Cardiac muscle cell (in vitro differentiated cells and primary cell): ENCODE measurements around the gene CFAP20DC. TPM values are rescaled to one million over a fixed set of nuclear protein-coding genes. Genes with fewer than 3 reads are reported as not detected.
"Not testable (repeated sequence)": the region's sequence is repeated elsewhere in the genome, so short reads cannot be mapped to it uniquely, and the experiment has no call there.

Source experiments
- DNase-seq, 2 donors: peaks; one replicate each; pipeline versions ENCODE4 v3.0.0 to v3.0.0-alpha.2; 2010 to 2017; ENCODE audit warnings: low read depth in 1 of 2, low spot score in 1 of 2
- H3K27ac ChIP-seq: fragments of 200-600 bp; sonication (generic); 2 replicates; pipeline ENCODE4 v1.5.1; 2016
- H3K27me3 ChIP-seq: fragments of 200-600 bp; sonication (generic); 2 replicates; pipeline ENCODE4 v1.6.0; 2016; ENCODE audit warnings: control low read depth
- H3K36me3 ChIP-seq: fragments of 200-600 bp; sonication (generic); 2 replicates; pipeline ENCODE4 v1.5.1; 2016; ENCODE audit warnings: control low read depth
- H3K4me1 ChIP-seq: fragments of 200-600 bp; sonication (generic); 2 replicates; pipeline ENCODE4 v1.8.1; 2017; ENCODE audit warnings: low read depth, mild to moderate bottlenecking, mixed run types
- H3K4me3 ChIP-seq: fragments of 200-600 bp; sonication (generic); 2 replicates; pipeline ENCODE4 v1.5.1; 2016; ENCODE audit warnings: mild to moderate bottlenecking
- H3K9me3 ChIP-seq: fragments of 200-600 bp; sonication (generic); 2 replicates; pipeline ENCODE4 v1.5.1; 2017; ENCODE audit warnings: low read depth, mild to moderate bottlenecking, control low read depth
- polyA plus RNA-seq: library from polyadenylated mRNA; unstranded; fragments of >200 nt; fragmentation: Nextera tagmentation; extraction: Ambion mirVana; gene quantifications from 2 replicates; pipeline ENCODE4 v1.2.1, GENCODE V29; 2016
- total RNA-seq: library from RNA; depleted of rRNA; stranded (reverse); fragments of >200 nt; gene quantifications from 2 replicates; pipeline ENCODE4 v1.2.3, GENCODE V29; 2016
- TF ChIP-seq, protein P1 (sequence below): IDR thresholded peaks from 2 replicates; pipeline ENCODE4 v1.5.1; 2012; ENCODE audit warnings: low read depth, mild to moderate bottlenecking, low read length

Gene CFAP20DC
- total and polyA plus RNA-seq, 2 experiments from 2014 or later: 0.53 to 1.3 TPM

DNA sequence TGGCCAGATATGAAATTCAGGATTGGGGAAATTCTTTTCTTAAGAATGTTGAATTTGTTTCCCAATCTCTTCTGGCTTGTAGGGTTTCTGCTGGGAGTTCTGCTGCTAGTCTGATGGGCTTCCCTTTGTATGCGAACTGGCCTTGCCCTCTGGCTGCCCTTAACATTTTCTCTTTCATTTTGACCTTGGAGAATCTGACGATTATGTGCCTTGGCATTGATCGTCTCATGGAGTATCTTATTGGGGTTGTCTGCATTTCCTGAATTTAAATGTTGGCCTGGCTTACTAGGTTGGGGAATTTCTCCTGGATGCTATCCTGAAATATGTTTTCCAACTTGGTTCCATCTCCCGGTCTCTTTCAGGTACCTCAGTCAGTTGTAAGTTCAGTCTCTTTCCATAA is 152.2 kb downstream of the CFAP20DC start:
- Histone ChIP-seq H3K36me3 (no peaks in the 10 kb centered on the region), H3K27ac (no peak overlapping the region), H3K4me3 (no peak overlapping the region), H3K27me3 (no peaks in the 10 kb centered on the region), H3K4me1 (peaks cover 8% of the 10 kb centered on the region), H3K9me3 (no peaks in the 10 kb centered on the region)
- DNase-seq: no peak
- TF ChIP-seq, protein P1, sequence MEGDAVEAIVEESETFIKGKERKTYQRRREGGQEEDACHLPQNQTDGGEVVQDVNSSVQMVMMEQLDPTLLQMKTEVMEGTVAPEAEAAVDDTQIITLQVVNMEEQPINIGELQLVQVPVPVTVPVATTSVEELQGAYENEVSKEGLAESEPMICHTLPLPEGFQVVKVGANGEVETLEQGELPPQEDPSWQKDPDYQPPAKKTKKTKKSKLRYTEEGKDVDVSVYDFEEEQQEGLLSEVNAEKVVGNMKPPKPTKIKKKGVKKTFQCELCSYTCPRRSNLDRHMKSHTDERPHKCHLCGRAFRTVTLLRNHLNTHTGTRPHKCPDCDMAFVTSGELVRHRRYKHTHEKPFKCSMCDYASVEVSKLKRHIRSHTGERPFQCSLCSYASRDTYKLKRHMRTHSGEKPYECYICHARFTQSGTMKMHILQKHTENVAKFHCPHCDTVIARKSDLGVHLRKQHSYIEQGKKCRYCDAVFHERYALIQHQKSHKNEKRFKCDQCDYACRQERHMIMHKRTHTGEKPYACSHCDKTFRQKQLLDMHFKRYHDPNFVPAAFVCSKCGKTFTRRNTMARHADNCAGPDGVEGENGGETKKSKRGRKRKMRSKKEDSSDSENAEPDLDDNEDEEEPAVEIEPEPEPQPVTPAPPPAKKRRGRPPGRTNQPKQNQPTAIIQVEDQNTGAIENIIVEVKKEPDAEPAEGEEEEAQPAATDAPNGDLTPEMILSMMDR: no peak

DNA sequence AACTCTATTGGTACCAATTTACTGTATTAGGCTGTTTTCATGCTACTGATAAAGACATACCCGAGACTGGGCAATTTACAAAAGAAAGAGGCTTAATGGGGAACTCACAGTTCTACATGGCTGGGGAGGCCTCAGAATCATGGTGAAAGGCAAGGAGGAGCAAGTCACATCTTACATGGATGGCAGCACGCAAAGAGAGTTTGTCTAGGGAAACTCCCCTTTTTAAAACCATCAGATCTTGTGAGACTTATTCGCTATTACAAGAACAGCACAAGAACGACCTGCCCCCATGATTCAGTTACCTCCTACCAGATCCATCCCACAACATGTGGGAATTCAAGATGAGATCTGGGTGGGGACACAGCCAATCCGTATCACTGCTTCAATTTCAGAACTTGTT is 154.1 kb downstream of the CFAP20DC start:
- not testable (repeated sequence) for H3K27me3 ChIP-seq, H3K9me3 ChIP-seq, H3K4me3 ChIP-seq, H3K36me3 ChIP-seq, H3K4me1 ChIP-seq, DNase-seq, H3K27ac ChIP-seq

DNA sequence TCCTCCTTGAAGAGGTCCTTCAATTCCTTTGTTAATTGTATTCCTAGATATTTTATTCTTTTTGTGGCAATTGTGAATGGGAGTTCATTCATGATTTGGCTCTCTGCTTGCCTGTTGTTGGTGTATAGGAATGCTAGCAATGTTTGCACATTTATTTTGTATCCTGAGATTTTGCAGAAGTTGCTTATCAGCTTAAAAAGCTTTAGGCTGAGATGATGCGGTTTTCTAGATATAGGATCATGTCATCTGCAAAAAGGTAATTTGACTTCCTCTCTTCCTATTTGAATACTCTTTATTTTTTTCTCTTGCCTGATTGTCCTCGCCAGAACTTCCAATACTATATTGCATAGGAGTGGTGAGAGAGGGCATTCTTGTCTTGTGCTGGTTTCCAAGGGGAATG is 157.3 kb downstream of the CFAP20DC start:
- not testable (repeated sequence) for H3K9me3 ChIP-seq

DNA sequence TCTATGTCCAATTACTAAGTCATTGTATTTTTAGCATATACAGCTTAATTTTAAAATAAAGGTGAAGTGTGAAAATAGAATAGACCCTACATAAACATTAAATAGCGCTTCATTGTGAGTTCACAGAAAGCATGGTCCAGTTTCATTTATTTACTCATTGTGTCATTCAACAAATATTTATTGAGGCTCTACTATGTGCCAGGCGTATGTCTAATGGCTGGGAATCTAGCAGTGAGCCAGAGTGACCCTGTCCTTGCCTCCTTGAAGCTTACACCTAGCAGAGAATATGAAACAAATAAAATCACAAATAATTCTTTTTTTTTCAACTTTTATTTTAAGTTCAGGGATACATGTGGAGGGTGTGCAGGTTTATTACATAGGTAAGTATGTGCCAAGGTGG is 161.7 kb downstream of the CFAP20DC start:
- Histone ChIP-seq H3K4me3 (no peak overlapping the region), H3K9me3 (no peaks in the 10 kb centered on the region), H3K27me3 (no peaks in the 10 kb centered on the region), H3K36me3 (no peaks in the 10 kb centered on the region), H3K4me1 (no peaks in the 10 kb centered on the region), H3K27ac (no peak overlapping the region)
- TF ChIP-seq, protein P1: no peak
- no peak for DNase-seq

More for the DNA sequence above, 157.3 kb downstream of the CFAP20DC start:
- H3K4me1 ChIP-seq, H3K36me3 ChIP-seq, H3K27me3 ChIP-seq, H3K4me3 ChIP-seq, DNase-seq, H3K27ac ChIP-seq: not testable (repeated sequence)

DNA sequence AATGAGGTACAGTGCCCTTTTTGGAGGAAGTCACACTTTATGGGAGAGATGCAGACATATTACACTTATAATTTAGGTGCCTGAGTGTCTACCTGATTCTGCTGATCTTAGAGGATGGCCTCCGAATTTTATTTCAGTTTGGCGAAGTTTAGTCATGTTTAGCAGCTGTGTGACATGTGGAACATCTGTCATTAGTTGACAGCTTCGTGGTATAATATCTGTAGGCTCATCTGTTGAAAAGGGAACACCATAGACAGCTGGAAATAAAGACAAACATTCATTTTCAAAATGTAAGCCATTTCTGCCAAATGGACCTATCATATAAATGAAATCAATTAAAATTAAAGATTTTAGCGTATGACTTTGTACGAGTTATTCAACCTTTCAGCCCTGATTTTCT is 165.4 kb downstream of the CFAP20DC start:
- TF ChIP-seq, protein P1: no peak
- no peaks in the 10 kb centered on the region for H3K9me3 ChIP-seq
- no peak for DNase-seq
- no peaks in the 10 kb centered on the region for H3K27me3 ChIP-seq
- no peaks in the 10 kb centered on the region for H3K36me3 ChIP-seq
- no peaks in the 10 kb centered on the region for H3K4me1 ChIP-seq
- H3K27ac ChIP-seq: no peak overlapping the region
- no peak overlapping the region for H3K4me3 ChIP-seq

DNA sequence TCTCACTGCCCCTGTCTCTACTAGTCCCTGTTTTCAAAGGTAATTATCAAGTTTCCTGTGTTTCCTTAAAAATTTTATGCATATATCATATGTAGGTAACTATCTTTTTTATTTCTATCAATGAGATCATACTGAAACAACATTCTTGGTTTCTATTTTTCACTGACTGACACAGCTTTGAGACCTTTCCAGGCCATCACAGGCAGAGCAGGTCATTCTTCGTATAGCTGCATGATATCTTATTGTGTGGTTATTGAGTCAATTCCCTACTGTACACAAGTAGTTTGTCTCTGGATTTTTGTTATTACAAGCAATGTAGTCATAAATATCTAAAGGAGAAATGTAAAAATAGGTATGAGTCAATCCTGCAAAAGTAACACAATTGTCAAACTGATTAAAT is 169.6 kb downstream of the CFAP20DC start:
- no peak for DNase-seq
- no peaks in the 10 kb centered on the region for H3K9me3 ChIP-seq
- H3K27ac ChIP-seq: no peak overlapping the region
- no peak overlapping the region for H3K4me3 ChIP-seq
- H3K36me3 ChIP-seq: no peaks in the 10 kb centered on the region
- H3K27me3 ChIP-seq: no peaks in the 10 kb centered on the region
- TF ChIP-seq, protein P1: no peak
- no peaks in the 10 kb centered on the region for H3K4me1 ChIP-seq

DNA sequence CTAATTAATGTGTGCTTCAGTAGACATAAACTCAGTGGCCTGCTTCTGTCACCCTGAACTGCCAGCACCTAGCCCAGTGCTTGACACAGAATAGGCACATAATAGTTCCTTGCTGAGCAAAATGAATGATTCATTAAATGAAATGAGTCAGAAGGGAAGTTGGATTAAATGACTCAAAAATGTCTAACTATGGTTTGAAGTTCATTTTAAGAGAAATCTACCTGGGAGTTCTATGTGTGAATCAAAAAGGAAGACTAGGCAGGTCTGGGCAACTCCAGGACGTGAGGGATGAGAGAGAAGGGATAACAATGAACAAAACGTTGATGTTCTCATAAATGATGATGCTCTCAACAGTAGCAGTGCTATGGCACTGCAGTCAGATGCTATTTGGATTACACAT is 175.0 kb downstream of the CFAP20DC start:
- no peak for DNase-seq
- TF ChIP-seq, protein P1: no peak
- H3K27ac ChIP-seq: no peak overlapping the region
- H3K36me3 ChIP-seq: no peaks in the 10 kb centered on the region
- no peaks in the 10 kb centered on the region for H3K9me3 ChIP-seq
- H3K27me3 ChIP-seq: peaks cover 4% of the 10 kb centered on the region
- no peak overlapping the region for H3K4me3 ChIP-seq
- H3K4me1 ChIP-seq: no peaks in the 10 kb centered on the region
